Small intestine (tissue), 7 donors: Measurements from ENCODE around the gene SLC25A28. TPM values are rescaled to one million over a fixed set of nuclear protein-coding genes. Genes with fewer than 3 reads are reported as not detected.
A peak's percentile ranks its signal among the peaks of the same experiment; 100 is the strongest.

Experiments used
- DNase-seq, 2 donors: peaks; one replicate each; pipeline versions ENCODE4 v3.0.0 to v3.0.0-alpha.2; 2013
- FAIRE-seq: peaks from 2 replicates; lab custom pipeline; 2012; peaks lifted over from hg19 to GRCh38; lab: Jason Lieb, UNC
- H3K27ac ChIP-seq, 3 donors: one replicate each; pipeline ENCODE4 v1.5.1; 2013; ENCODE audit warnings: low read length in 2 of 3, mild to moderate bottlenecking in 2 of 3, control low read depth in 1 of 3, inconsistent platforms in 1 of 3, low read depth in 1 of 3, moderate library complexity in 1 of 3
- H3K27me3 ChIP-seq, 3 donors: one replicate each; pipeline ENCODE4 v1.6.1; 2013; ENCODE audit warnings: low read length in 3 of 3, inconsistent platforms in 1 of 3; ENCODE audit not compliant: control insufficient read depth in 3 of 3, insufficient read depth in 3 of 3
- H3K36me3 ChIP-seq, 3 donors: one replicate each; pipeline ENCODE4 v1.6.1; 2013; ENCODE audit warnings: low read length in 3 of 3, inconsistent platforms in 1 of 3, low read depth in 1 of 3, mild to moderate bottlenecking in 1 of 3, moderate library complexity in 1 of 3; ENCODE audit not compliant: control insufficient read depth in 3 of 3, insufficient read depth in 2 of 3
- H3K4me1 ChIP-seq, 3 donors: one replicate each; pipeline ENCODE4 v1.6.1; 2013; ENCODE audit warnings: low read length in 2 of 3, inconsistent platforms in 1 of 3, low read depth in 1 of 3, mild to moderate bottlenecking in 1 of 3, moderate library complexity in 1 of 3; ENCODE audit not compliant: control insufficient read depth in 3 of 3, insufficient read depth in 2 of 3
- H3K4me3 ChIP-seq, 3 donors: one replicate each; pipeline ENCODE4 v1.5.1; 2013; ENCODE audit warnings: low read length in 3 of 3, control low read depth in 1 of 3, inconsistent platforms in 1 of 3, low read depth in 1 of 3, mild to moderate bottlenecking in 1 of 3, moderate library complexity in 1 of 3
- H3K9me3 ChIP-seq, 2 donors: one replicate each; pipeline ENCODE4 v1.6.1; 2013; ENCODE audit warnings: low read depth in 1 of 2, low read length in 1 of 2; ENCODE audit not compliant: control insufficient read depth in 2 of 2, insufficient read depth in 1 of 2
- WGBS, 3 donors: extraction: QIAGEN DNeasy Blood & Tissue Kit; methylation state at CpG; one replicate each; pipeline ENCODE4 v1.1.7; 2013; 5-methylcytosine and 5-hydroxymethylcytosine counted together
- polyA plus RNA-seq, 4 donors: library from polyadenylated mRNA; stranded (reverse) in 3 of 4; unstranded in 1 of 4; fragments of 200-250 nt in 3 of 4; fragments of 120-200 nt in 1 of 4; gene quantifications; one replicate each; pipeline versions ENCODE4 v1.2.1 to v1.2.3, GENCODE V29; 2013
- donor health status: healthy with polysubstance abuse.
- donor health status: control.
- donor health status: control.
- donor health status: Bipolar disorder and iron deficiency.
- donor health status: healthy.

The SLC25A28 gene
- polyA plus RNA-seq, 4 donors = 31.1 to 46.1 (median 39.1) TPM

DNA sequence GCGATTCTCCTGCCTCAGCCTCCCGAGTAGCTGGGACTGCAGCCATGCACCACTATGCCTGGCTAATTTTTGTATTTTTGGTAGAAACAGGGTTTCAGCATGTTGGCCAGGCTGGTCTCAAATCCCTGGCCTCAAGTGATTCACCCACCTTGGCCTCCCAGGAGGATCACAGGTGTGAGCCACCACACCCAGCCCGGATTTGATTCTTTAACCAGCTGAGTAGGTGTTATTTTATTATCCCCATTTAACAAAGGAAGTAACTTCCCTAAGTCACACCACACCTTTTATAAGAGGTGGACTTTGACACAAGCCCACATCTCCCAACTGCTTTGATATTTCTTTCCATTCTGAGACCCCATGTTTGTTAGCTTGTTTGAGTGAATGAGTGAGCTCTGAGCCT lies 25.0 kb downstream of the SLC25A28 start:
- 65 to 74% (median 65%) methylated on average over 3 of the region's 3 CpGs for WGBS, 3 donors
- H3K9me3 ChIP-seq = no peaks in the 10 kb centered on the region
- FAIRE-seq (no peak), DNase-seq (peak; percentile 40 to 56)
- no peaks in the 10 kb centered on the region for H3K27me3 ChIP-seq
- H3K4me3 ChIP-seq = no peak overlapping the region
- H3K36me3 ChIP-seq = no peaks in the 10 kb centered on the region
- peaks cover 2 to 8% (median 4%) of the 10 kb centered on the region in 3 donors for H3K4me1 ChIP-seq
- H3K27ac ChIP-seq = peak overlapping the region in 1 of 3 donors; percentile 64

DNA sequence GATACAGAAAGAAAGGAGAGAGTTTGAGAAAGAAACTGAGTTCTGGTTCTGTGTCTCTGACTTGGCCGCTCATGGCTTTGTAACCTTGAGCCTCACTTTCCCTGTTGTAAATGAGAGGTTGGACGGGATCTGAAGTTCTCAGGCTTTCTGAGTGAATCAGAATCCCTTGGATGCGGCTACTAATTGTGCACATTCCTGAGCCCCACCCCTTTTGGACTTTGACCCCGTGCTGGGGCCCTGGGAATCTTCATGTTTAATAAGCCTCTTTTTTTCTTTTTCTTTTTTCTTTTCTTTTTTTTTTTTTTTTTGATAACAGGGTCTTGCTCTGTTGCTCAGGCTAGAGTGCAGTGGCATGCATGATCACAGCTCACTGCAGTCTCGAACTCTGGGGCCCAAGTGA lies 26.9 kb downstream of the SLC25A28 start:
- Histone ChIP-seq H3K4me1 (peaks cover 2 to 8% (median 4%) of the 10 kb centered on the region in 3 donors), H3K4me3 (no peak overlapping the region), H3K36me3 (no peaks in the 10 kb centered on the region), H3K9me3 (no peaks in the 10 kb centered on the region), H3K27me3 (no peaks in the 10 kb centered on the region), H3K27ac (no peak overlapping the region)
- 21 to 54% (median 28%) methylated on average over 5 of the region's 5 CpGs for WGBS, 3 donors
- FAIRE-seq = no peak
- peak; percentile 84 to 89 for DNase-seq

DNA sequence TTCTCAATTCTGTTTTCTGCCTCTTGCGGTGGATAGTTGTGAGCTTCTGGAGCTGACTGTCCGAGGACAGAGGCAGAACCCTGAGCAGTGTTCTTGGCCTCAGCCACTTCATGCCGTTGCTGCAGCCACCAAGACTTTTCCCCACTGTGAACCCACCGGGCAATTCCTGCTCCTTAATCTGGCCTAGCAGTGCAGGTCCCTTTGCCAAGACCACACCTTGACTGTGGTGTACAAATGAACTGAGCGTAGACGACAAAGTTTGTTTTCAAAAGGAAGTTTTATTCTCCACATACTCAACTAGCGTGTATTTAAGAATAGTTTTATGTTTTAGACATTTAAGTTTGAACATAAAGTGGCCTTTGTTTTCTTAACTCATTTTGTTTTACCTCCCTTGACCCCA lies 29.4 kb downstream of the SLC25A28 start:
- Histone ChIP-seq H3K9me3 (no peaks in the 10 kb centered on the region), H3K27me3 (no peaks in the 10 kb centered on the region), H3K36me3 (no peaks in the 10 kb centered on the region), H3K4me3 (no peak overlapping the region), H3K27ac (no peak overlapping the region), H3K4me1 (peaks cover 1 to 8% (median 1%) of the 10 kb centered on the region in 3 donors)
- FAIRE-seq (no peak), DNase-seq (no peak)
- WGBS, 3 donors = 55 to 76% (median 72%) methylated on average over 7 of the region's 7 CpGs

DNA sequence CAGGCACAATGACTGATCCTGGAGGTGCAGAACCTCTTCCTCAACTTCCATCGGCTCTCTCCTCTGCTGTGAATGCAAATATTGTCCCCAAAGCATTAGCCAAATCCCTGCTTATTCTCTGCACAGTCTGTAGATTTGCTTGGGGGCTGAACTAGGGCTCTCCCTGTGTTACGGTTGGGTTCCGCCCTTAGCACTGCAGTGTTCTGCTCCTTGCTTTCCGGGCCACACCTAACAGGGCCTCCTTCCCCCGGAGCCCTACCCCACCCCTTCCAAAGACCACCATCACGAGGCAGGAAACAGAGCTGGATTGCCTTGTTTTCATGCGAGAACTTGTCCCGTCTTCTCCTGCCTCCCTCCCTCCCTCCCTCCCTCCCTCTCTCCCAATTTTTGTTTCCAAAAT lies 36.6 kb downstream of the SLC25A28 start:
- Histone ChIP-seq H3K4me3 (no peak overlapping the region), H3K9me3 (no peaks in the 10 kb centered on the region), H3K36me3 (no peaks in the 10 kb centered on the region), H3K27me3 (peaks cover 0 to 5% (median 0%) of the 10 kb centered on the region in 3 donors), H3K27ac (no peak overlapping the region), H3K4me1 (no peaks in the 10 kb centered on the region)
- WGBS, 3 donors = 65 to 72% (median 70%) methylated on average over 8 of the region's 8 CpGs
- DNase-seq (no peak), FAIRE-seq (no peak)

DNA sequence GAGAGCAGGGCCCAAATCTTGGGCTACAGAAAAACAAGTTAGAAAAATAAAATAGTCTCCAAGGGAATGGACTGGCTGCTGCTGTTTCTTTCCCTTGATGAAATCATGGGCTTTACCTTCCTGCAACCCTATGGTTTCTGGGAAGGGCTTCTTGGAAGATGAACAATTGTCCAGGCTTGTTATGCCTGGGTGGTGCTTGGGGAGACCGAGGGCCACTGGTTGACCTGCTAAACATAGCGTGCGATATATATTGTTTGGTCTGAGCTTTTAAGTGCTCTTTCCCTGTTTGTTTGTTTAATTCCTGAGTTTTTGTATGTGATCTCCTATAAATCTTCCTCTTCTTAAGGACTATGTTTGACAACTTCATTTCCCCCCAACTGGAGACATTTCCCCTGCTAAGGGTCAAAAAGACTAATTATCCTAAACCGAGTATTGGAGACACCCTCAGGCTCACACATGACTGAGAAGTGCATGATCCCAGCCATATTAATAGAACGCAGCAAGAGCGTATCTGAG lies 37.9 kb downstream of the SLC25A28 start:
- H3K9me3 ChIP-seq = no peaks in the 10 kb centered on the region
- H3K27me3 ChIP-seq = peaks cover 0 to 5% (median 0%) of the 10 kb centered on the region in 3 donors
- no peak overlapping the region for H3K4me3 ChIP-seq
- H3K27ac ChIP-seq = peak overlapping the region in 1 of 3 donors; percentile 30
- FAIRE-seq = no peak
- no peaks in the 10 kb centered on the region for H3K4me1 ChIP-seq
- H3K36me3 ChIP-seq = no peaks in the 10 kb centered on the region
- WGBS, 3 donors = 62 to 82% (median 77%) methylated on average over 6 of the region's 6 CpGs
- peak in 1 of 2 donors; percentile 14 for DNase-seq

DNA sequence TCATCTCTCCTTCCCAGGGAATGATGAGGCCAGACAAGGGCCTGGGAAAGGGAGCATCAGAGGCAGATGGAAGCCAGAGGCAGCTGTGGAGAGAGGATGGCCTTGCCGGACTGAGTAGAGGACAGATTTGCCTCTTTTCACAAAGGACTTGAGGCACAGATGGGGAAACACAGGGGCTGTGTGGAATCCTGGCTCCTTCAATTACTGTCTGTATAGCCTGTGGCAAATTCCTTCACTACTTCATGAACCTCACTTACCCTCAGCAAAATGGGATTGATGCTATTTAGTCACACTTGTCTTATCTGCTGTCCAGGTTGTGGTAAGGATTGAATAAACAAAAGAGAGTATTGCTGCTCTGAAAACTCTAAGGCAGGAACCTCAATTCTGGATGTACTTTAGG lies 40.3 kb downstream of the SLC25A28 start:
- DNase-seq = no peak
- WGBS, 3 donors = 72 to 100% (median 95%) methylated on average over 1 of the region's 1 CpG
- no peak overlapping the region for H3K4me3 ChIP-seq

DNA sequence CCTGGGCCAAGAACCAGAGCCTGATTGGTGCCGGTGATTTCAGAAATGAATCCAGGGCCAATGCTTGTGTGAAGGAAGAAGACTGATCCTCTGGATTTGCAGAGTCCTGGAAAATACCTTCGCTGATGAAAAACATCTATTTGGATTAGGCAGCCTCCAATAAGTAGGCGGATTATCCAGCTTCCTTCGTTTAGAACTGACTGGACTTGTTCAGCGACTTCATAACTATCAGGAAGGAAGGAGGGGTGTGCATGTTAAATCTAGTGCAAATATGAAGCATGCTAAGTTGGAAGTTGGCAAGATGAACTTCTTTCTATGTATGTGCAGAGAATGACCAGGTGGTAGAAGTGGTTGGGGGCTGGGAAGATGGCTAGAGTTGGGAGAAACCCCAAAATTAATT lies 46.4 kb downstream of the SLC25A28 start:
- peaks cover 0 to 3% (median 0%) of the 10 kb centered on the region in 3 donors for H3K27me3 ChIP-seq
- WGBS, 3 donors = 39 to 52% (median 44%) methylated on average over 5 of the region's 5 CpGs
- no peaks in the 10 kb centered on the region for H3K9me3 ChIP-seq
- no peak overlapping the region for H3K4me3 ChIP-seq
- H3K4me1 ChIP-seq = no peaks in the 10 kb centered on the region
- H3K36me3 ChIP-seq = no peaks in the 10 kb centered on the region
- FAIRE-seq (no peak), DNase-seq (no peak)
- no peak overlapping the region for H3K27ac ChIP-seq

More for the DNA sequence above, 40.3 kb downstream of the SLC25A28 start:
- peaks cover 0 to 5% (median 0%) of the 10 kb centered on the region in 3 donors for H3K27me3 ChIP-seq
- H3K9me3 ChIP-seq = no peaks in the 10 kb centered on the region
- H3K36me3 ChIP-seq = no peaks in the 10 kb centered on the region
- no peak for FAIRE-seq
- H3K4me1 ChIP-seq = no peaks in the 10 kb centered on the region
- H3K27ac ChIP-seq = no peak overlapping the region

DNA sequence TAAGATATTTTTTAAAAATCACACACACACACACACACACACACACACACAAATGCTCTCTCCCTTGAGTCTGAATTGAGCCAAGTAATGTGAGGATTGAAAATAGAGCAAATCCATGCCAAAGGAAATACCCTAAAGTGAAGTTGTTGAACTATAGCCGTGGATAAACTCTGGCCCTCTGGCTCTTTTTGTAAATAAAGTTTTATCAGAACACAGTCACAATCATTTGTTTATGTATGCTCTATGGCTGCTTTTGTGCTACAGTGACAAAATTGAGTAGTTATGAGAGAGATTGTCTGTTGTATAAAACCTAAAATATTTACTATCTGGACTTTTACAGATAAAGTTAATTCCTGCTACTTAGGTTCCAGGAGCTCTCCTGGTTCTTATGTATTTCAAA lies 48.4 kb downstream of the SLC25A28 start:
- DNase-seq = no peak
- WGBS, 3 donors = 67 to 79% (median 69%) methylated on average over 1 of the region's 1 CpG
- H3K9me3 ChIP-seq = no peaks in the 10 kb centered on the region
- H3K4me1 ChIP-seq = no peaks in the 10 kb centered on the region
- H3K27me3 ChIP-seq = peaks cover 0 to 4% (median 0%) of the 10 kb centered on the region in 3 donors
- FAIRE-seq = no peak
- H3K4me3 ChIP-seq = no peak overlapping the region
- no peak overlapping the region for H3K27ac ChIP-seq
- no peaks in the 10 kb centered on the region for H3K36me3 ChIP-seq

DNA sequence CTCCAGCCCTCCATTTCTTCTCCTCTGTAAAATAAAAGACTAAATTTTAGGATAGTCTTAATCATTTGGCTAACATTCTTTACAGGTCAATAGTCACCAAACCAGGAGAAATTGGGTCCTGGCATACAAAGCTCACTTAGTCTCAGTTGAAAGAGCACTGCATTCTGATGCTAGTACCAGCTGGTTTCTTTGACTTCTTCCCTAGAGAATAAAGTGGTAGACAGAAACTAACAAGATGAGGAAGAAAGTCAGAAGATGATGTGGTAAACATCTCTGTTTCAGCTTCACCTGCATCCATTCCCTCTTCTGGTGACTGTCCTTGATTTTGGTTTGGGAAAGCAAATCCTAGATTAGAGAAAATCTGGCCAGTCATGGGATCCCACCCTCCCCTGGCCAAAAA lies 50.3 kb downstream of the SLC25A28 start:
- Histone ChIP-seq H3K9me3 (no peaks in the 10 kb centered on the region), H3K4me1 (no peaks in the 10 kb centered on the region), H3K36me3 (no peaks in the 10 kb centered on the region), H3K4me3 (no peak overlapping the region), H3K27ac (no peak overlapping the region), H3K27me3 (peaks cover 0 to 6% (median 0%) of the 10 kb centered on the region in 3 donors)
- DNase-seq (no peak), FAIRE-seq (no peak)
